ENCODE results near the gene KIRREL1. TPM values are rescaled to one million over a fixed set of nuclear protein-coding genes. Genes with fewer than 3 reads are reported as not detected.

KIRREL1 gene
- total RNA-seq, 2 experiments from 2014 or later, result not detected

- intact Hi-C loops (cut with DNase I, micrococcal nuclease), result no loop called here
- TF ChIP-seq, protein P1, sequence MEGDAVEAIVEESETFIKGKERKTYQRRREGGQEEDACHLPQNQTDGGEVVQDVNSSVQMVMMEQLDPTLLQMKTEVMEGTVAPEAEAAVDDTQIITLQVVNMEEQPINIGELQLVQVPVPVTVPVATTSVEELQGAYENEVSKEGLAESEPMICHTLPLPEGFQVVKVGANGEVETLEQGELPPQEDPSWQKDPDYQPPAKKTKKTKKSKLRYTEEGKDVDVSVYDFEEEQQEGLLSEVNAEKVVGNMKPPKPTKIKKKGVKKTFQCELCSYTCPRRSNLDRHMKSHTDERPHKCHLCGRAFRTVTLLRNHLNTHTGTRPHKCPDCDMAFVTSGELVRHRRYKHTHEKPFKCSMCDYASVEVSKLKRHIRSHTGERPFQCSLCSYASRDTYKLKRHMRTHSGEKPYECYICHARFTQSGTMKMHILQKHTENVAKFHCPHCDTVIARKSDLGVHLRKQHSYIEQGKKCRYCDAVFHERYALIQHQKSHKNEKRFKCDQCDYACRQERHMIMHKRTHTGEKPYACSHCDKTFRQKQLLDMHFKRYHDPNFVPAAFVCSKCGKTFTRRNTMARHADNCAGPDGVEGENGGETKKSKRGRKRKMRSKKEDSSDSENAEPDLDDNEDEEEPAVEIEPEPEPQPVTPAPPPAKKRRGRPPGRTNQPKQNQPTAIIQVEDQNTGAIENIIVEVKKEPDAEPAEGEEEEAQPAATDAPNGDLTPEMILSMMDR (IDR thresholded peaks at IDR 0.05), result no peak
- H3K4me1 ChIP-seq (ENCODE audit: insufficient read depth, low read length), result no peaks in the 10 kb centered on the region
- H3K4me3 ChIP-seq (ENCODE audit: low read length), result no peak overlapping the region
- H3K27ac Mint-ChIP-seq, result no peak overlapping the region
- H3K4me1 Mint-ChIP-seq (ENCODE audit: low read depth), result no peaks in the 10 kb centered on the region
- POLR2A ChIA-PET, result no interaction called here
- H3K27me3 ChIP-seq (ENCODE audit: control insufficient read depth in 1 of 2, insufficient read depth in 2 of 2, low read length in 2 of 2), result no peaks in the 10 kb centered on the region
- CTCF ChIA-PET, result no interaction called here
- H3K36me3 ChIP-seq (ENCODE audit: insufficient read depth, low read length), result no peaks in the 10 kb centered on the region
- DNase-seq (no peak), ATAC-seq (ENCODE audit: poor library complexity) (no peak)
- no peak overlapping the region for H3K27ac ChIP-seq (ENCODE audit: low read depth in 1 of 2, low read length in 2 of 2)
- H3K4me3 Mint-ChIP-seq, result no peak overlapping the region
- no peaks in the 10 kb centered on the region for H3K9me3 Mint-ChIP-seq
- H3K27me3 Mint-ChIP-seq, result peaks cover 18% of the 10 kb centered on the region
- H3K36me3 Mint-ChIP-seq (ENCODE audit: low read depth), result no peaks in the 10 kb centered on the region
- no peaks in the 10 kb centered on the region for H3K9me3 ChIP-seq (ENCODE audit: control insufficient read depth in 1 of 2, insufficient read depth in 1 of 2, low read length in 2 of 2)
These were observed 10.0 kb downstream of the KIRREL1 start for GRCh38 chr1:158003406-158003800.

DNA sequence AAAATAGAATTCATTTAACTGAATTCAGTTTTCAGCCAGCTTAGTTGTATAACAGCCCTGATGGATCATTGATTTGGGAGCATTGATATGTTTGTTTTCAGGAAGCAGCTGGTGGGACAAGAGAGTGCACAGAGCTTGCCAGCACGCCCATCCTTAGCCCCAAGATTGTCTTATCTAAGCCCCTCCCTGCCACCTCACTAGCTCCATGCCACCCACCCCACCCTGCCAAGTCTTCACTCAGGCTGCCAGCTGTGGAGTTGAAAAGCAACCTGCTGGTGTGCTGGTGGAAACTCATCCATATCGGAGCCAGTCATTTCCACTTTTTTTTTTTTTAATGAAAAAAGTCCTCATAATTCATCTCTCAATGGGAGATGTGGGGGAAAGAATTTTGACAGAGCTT, 11.8 kb downstream of the KIRREL1 start:
- no peak for ATAC-seq (ENCODE audit: poor library complexity)

GRCh38 chr1:158007180-158007579, 13.7 kb downstream of the KIRREL1 start:
- ChIA-PET POLR2A (no interaction called here), CTCF (no interaction called here)
- H3K9me3 Mint-ChIP-seq, result no peaks in the 10 kb centered on the region
- Histone ChIP-seq H3K27me3 (ENCODE audit: control insufficient read depth in 1 of 2, insufficient read depth in 2 of 2, low read length in 2 of 2) (no peaks in the 10 kb centered on the region), H3K4me3 (ENCODE audit: low read length) (no peak overlapping the region), H3K27ac (ENCODE audit: low read depth in 1 of 2, low read length in 2 of 2) (no peak overlapping the region), H3K4me1 (ENCODE audit: insufficient read depth, low read length) (no peaks in the 10 kb centered on the region), H3K9me3 (ENCODE audit: control insufficient read depth in 1 of 2, insufficient read depth in 1 of 2, low read length in 2 of 2) (no peaks in the 10 kb centered on the region), H3K36me3 (ENCODE audit: insufficient read depth, low read length) (no peaks in the 10 kb centered on the region)
- ATAC-seq (ENCODE audit: poor library complexity), result no peak
- H3K36me3 Mint-ChIP-seq (ENCODE audit: low read depth), result no peaks in the 10 kb centered on the region
- H3K4me3 Mint-ChIP-seq, result no peak overlapping the region
- H3K27ac Mint-ChIP-seq, result no peak overlapping the region
- intact Hi-C loops (cut with DNase I, micrococcal nuclease), result no loop called here
- no peaks in the 10 kb centered on the region for H3K4me1 Mint-ChIP-seq (ENCODE audit: low read depth)
- DNase-seq, result no peak
- TF ChIP-seq, protein P1 (IDR thresholded peaks at IDR 0.05), result no peak
- peaks cover 13% of the 10 kb centered on the region for H3K27me3 Mint-ChIP-seq

More for the DNA sequence above, 11.8 kb downstream of the KIRREL1 start:
- no peaks in the 10 kb centered on the region for H3K36me3 ChIP-seq (ENCODE audit: insufficient read depth, low read length)
- H3K27me3 Mint-ChIP-seq, result peaks cover 13% of the 10 kb centered on the region
- H3K4me1 ChIP-seq (ENCODE audit: insufficient read depth, low read length), result no peaks in the 10 kb centered on the region
- H3K9me3 Mint-ChIP-seq, result no peaks in the 10 kb centered on the region
- intact Hi-C loops (cut with DNase I, micrococcal nuclease), result no loop called here
- H3K9me3 ChIP-seq (ENCODE audit: control insufficient read depth in 1 of 2, insufficient read depth in 1 of 2, low read length in 2 of 2), result no peaks in the 10 kb centered on the region
- H3K27ac Mint-ChIP-seq, result no peak overlapping the region
- no peaks in the 10 kb centered on the region for H3K36me3 Mint-ChIP-seq (ENCODE audit: low read depth)
- POLR2A ChIA-PET, result interaction anchor here (1.3 kb wide), 1 partner anchor 23 kb away, joined by 4 read pairs; no protein-coding TSS in a partner anchor
- no peaks in the 10 kb centered on the region for H3K4me1 Mint-ChIP-seq (ENCODE audit: low read depth)
- no peak overlapping the region for H3K4me3 Mint-ChIP-seq
- no peak for DNase-seq
- no peaks in the 10 kb centered on the region for H3K27me3 ChIP-seq (ENCODE audit: control insufficient read depth in 1 of 2, insufficient read depth in 2 of 2, low read length in 2 of 2)
- CTCF ChIA-PET, result no interaction called here
- H3K4me3 ChIP-seq (ENCODE audit: low read length), result no peak overlapping the region
- TF ChIP-seq, protein P1 (IDR thresholded peaks at IDR 0.05), result no peak
- no peak overlapping the region for H3K27ac ChIP-seq (ENCODE audit: low read depth in 1 of 2, low read length in 2 of 2)
